Motor neuron (in vitro differentiated cells): Measurements from ENCODE around the gene STMN1. TPM values are rescaled to one million over a fixed set of nuclear protein-coding genes. Genes with fewer than 3 reads are reported as not detected.

Source experiments
- ATAC-seq, 8 experiments: fragments of 200-7000 bp; cut with Tn5 transposase; replicated peaks in 6 of 8; 2 replicates each; pipeline ENCODE4 v1.8.0; 2021; ENCODE audit warnings: mild to moderate bottlenecking in 8 of 8, moderate library complexity in 8 of 8
- H3K27ac ChIP-seq, 2 donors: fragments of 250-450 bp; sonication (Bioruptor Pico); 2 replicates each; pipeline ENCODE4 v1.9.0; 2021; ENCODE audit warnings: antibody characterized with exemption in 2 of 2, mild to moderate bottlenecking in 2 of 2, moderate library complexity in 1 of 2
- H3K4me1 ChIP-seq, 2 donors: fragments of 250-450 bp; sonication (Bioruptor Pico); replicated peaks in 1 of 2; 2 replicates each; pipeline ENCODE4 v1.6.1; 2021; ENCODE audit warnings: antibody characterized with exemption in 2 of 2, mild to moderate bottlenecking in 2 of 2, moderate library complexity in 1 of 2
- H3K4me3 ChIP-seq, 5 donors: fragments of 250-450 bp; sonication (Bioruptor Pico); 2 replicates each; pipeline ENCODE4 v1.9.0; 2021; ENCODE audit warnings: antibody characterized with exemption in 5 of 5, mild to moderate bottlenecking in 5 of 5, moderate library complexity in 4 of 5
- WGBS, 10 experiments: fragments of 450-650 bp; shearing (Covaris generic); methylation state at CpG; one replicate each; pipeline ENCODE4 v1.0.0; 2022; 5-methylcytosine and 5-hydroxymethylcytosine counted together
- in situ Hi-C, 9 experiments: fragments of 400-800 bp; cut with MboI; loops; one replicate each; pipeline ENCODE4 v1.15.0; 2021; ENCODE audit warnings: low sequenced_read_pairs in 9 of 9, low pct_unique_long_range_greater_than_20kb in 2 of 9; ENCODE audit not compliant: unreplicated experiment in 9 of 9
- total RNA-seq, 8 experiments: library from RNA; unstranded; fragments of 300-600 nt; gene quantifications; 2 replicates each; pipeline versions ENCODE4 v1.2.3 to v1.2.4, GENCODE V29; 2022

The STMN1 gene
- total RNA-seq, 8 experiments from 2014 or later = 11.5 to 1,830 (median 781) TPM

DNA sequence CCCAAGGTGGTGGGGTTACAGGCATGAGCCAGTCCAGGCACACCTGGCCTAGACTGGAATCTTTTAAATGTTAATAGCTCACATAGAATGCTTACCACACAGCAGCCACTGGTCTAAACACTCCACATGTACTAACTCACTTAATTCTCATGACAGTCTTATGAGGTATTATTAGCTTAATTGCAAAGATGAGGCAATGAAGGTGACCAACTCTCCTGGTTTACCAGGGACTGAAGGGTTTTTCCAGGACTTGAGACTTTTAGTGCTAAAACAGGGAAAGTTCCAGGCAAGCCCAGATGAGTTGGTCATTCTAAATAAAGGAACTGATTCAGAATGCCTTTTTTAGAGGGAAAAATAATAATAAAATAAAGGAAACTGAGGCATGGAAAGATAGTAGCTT is 7.0 kb upstream of the STMN1 start:
- Histone ChIP-seq H3K27ac (no peak overlapping the region), H3K4me3 (no peak overlapping the region), H3K4me1 (peaks cover 7 to 12% of the 10 kb centered on the region in 2 donors)
- in situ Hi-C loops = no loop called here
- no peak for ATAC-seq

- ATAC-seq = peak in 3 of 8 experiments; percentile 55 to 96 (median 95)
- Histone ChIP-seq H3K4me3 (no peak overlapping the region), H3K4me1 (peaks cover 11 to 15% of the 10 kb centered on the region in 2 donors), H3K27ac (no peak overlapping the region)
- WGBS, 10 experiments = 9 to 100% (median 83%) methylated on average over 1 to 5 of the region's 5 CpGs; no CpG with 5 or more reads in 1 of the 10 experiments
- in situ Hi-C loops = no loop called here
These were observed 6.0 kb upstream of the STMN1 start for GRCh38 chr1:25912076-25912831.

DNA sequence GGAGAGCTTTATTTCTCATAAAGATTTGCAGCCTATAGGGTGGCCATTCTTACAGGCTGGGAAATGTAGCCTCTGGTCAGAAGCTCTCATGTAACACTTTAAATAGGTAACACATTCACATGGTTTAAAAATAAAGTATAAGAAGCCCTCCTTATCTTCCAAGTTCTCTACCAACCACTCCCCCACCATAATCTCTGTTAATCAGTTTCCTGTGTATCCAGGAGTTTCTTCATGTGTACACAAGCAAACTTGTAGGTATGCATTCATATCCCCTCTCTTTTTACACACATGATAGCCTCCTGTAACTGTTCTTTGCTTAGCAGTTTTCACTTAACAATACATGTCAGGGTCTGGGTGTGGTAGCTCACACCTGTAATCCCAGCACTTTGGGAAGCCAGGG is 4.9 kb upstream of the STMN1 start:
- no peak for ATAC-seq
- Histone ChIP-seq H3K4me1 (peaks cover 19 to 23% of the 10 kb centered on the region in 2 donors), H3K4me3 (no peak overlapping the region), H3K27ac (no peak overlapping the region)
- in situ Hi-C loops = no loop called here

GRCh38 chr1:25909040-25909439 is 2.8 kb upstream of the STMN1 start:
- Histone ChIP-seq H3K4me3 (no peak overlapping the region), H3K27ac (no peak overlapping the region), H3K4me1 (peaks cover 19% of the 10 kb centered on the region in 2 donors)
- in situ Hi-C loops = no loop called here
- ATAC-seq = no peak
- WGBS, 10 experiments = 18 to 93% (median 76%) methylated on average over 1 to 10 of the region's 10 CpGs; no CpG with 5 or more reads in 3 of the 10 experiments

- WGBS, 10 experiments = 35 to 100% (median 91%) methylated on average over 1 of the region's 1 CpG; no CpG with 5 or more reads in 5 of the 10 experiments
- in situ Hi-C loops = no loop called here
- Histone ChIP-seq H3K4me3 (no peak overlapping the region), H3K4me1 (peaks cover 26 to 28% of the 10 kb centered on the region in 2 donors), H3K27ac (no peak overlapping the region)
- no peak for ATAC-seq
These were observed 1.9 kb upstream of the STMN1 start for GRCh38 chr1:25908161-25908560.

GRCh38 chr1:25907601-25908000 is 1.4 kb upstream of the STMN1 start:
- in situ Hi-C loops = no loop called here
- H3K4me1 ChIP-seq = peaks cover 31 to 32% of the 10 kb centered on the region in 2 donors

DNA sequence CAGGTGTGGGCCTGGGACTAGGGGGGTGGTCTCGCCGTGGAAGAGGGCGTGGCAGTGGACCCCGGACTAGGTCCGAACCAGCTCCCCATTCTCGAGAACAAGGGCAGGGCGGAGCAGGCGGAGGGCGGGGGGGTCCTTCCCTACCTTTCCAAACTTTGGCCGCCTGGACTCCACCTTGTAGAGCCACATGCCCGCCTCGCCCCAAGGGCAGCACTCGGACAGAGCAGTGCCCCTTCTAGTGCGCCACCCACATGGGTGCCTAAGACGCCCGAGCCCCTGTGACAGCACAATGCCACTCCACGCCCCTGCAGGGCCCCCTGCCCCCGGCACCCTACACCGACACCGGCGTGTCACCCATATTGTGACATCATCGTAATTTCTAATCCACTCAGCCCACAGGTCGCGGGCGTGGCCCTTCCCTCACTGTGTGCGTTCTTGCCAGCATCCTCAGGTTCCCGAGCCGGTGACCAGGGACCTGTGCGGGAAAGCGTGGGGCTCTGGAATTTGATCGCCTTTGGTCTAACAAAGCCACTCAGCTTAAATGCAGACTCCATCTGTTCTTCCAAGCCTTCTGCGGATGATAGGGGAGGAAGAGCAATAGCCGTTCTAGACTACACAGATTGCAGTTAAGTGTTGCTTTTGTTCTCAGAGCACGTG is 553 bp upstream of the STMN1 start:
- H3K27ac ChIP-seq = peak overlapping the region; percentile 78
- ATAC-seq = peak in 5 of 8 experiments; percentile 1 to 15 (median 4)
- in situ Hi-C loops = no loop called here

More at GRCh38 chr1:25907601-25908000, 1.4 kb upstream of the STMN1 start:
- Histone ChIP-seq H3K27ac (peak overlapping the region in 1 of 2 donors; percentile 78), H3K4me3 (no peak overlapping the region)
- WGBS, 10 experiments = 40 to 100% (median 92%) methylated on average over 1 to 6 of the region's 6 CpGs
- ATAC-seq = no peak

GRCh38 chr1:25904943-25905679 is 1.1 kb downstream of the STMN1 start:
- peak; percentile 68 to 85 (median 72) for ATAC-seq
- 0 to 1% (median 0%) methylated on average over 1 to 14 of the region's 34 CpGs; no CpG with 5 or more reads in 1 of the 10 experiments for WGBS, 10 experiments
- peaks cover 53 to 54% of the 10 kb centered on the region in 2 donors for H3K4me1 ChIP-seq
- peak overlapping the region; percentile 68 to 83 (median 75) for H3K4me3 ChIP-seq
- in situ Hi-C loops = no loop called here
- peak overlapping the region; percentile 87 to 89 for H3K27ac ChIP-seq

More for the DNA sequence above, 553 bp upstream of the STMN1 start:
- WGBS, 10 experiments = 10 to 100% (median 50%) methylated on average over 1 to 18 of the region's 34 CpGs; no CpG with 5 or more reads in 1 of the 10 experiments
- Histone ChIP-seq H3K4me3 (peak overlapping the region; percentile 68 to 83 (median 75)), H3K4me1 (peaks cover 36 to 37% of the 10 kb centered on the region in 2 donors)

- in situ Hi-C loops = no loop called here
- 0 to 74% (median 60%) methylated on average over 1 to 3 of the region's 3 CpGs; no CpG with 5 or more reads in 5 of the 10 experiments for WGBS, 10 experiments
- H3K27ac ChIP-seq = peak overlapping the region; percentile 87 to 89
- H3K4me1 ChIP-seq = peaks cover 64 to 65% of the 10 kb centered on the region in 2 donors
- peak overlapping the region; percentile 68 to 83 (median 75) for H3K4me3 ChIP-seq
- no peak for ATAC-seq
These were observed 2.2 kb downstream of the STMN1 start for GRCh38 chr1:25903986-25904385.

DNA sequence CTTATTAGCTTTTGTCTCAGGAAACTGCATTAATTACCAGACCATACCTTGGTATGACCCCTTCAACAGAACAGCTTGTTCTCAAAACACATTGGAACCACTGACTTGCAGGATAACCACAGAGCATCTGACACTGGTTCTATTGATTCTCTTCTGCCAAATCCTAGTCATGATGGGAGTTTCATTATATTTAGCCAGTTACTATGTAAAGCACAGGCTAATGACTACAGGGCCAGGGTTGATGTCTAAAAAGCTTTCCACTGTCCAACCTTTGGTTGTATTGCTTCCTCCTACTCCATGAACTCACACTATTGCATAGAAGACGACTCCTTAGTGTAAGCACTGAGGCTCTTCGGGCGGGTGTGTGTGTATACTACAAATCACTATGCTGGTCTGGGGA is 3.8 kb downstream of the STMN1 start:
- Histone ChIP-seq H3K4me1 (peaks cover 67 to 68% of the 10 kb centered on the region in 2 donors), H3K27ac (no peak overlapping the region), H3K4me3 (peak overlapping the region in 1 of 5 donors; percentile 7)
- no peak for ATAC-seq
- 48 to 100% (median 92%) methylated on average over 1 to 3 of the region's 3 CpGs; no CpG with 5 or more reads in 2 of the 10 experiments for WGBS, 10 experiments
- in situ Hi-C loops = no loop called here

- H3K27ac ChIP-seq = peak overlapping the region; percentile 78 to 82
- 0 to 80% (median 10%) methylated on average over 1 to 5 of the region's 5 CpGs; no CpG with 5 or more reads in 2 of the 10 experiments for whole genome bisulfite sequencing, 10 experiments
- ATAC-seq = peak in 5 of 8 experiments; percentile 29 to 68 (median 62)
- in situ Hi-C loops = no loop called here
- H3K4me3 ChIP-seq = no peak overlapping the region
- H3K4me1 ChIP-seq = peaks cover 65 to 66% of the 10 kb centered on the region in 2 donors
These were observed 6.0 kb downstream of the STMN1 start for GRCh38 chr1:25900219-25900618.

- Histone ChIP-seq H3K4me1 (peaks cover 66 to 68% of the 10 kb centered on the region in 2 donors), H3K27ac (peak overlapping the region; percentile 78 to 82), H3K4me3 (no peak overlapping the region)
- in situ Hi-C loops = loop anchor here in 7 of 9 experiments (5.0 to 25.0 kb wide), 5 partner anchors 85 to 105 kb away; partner anchors contain the start of gene PAFAH2 (in 4 of the 7)
- 26 to 100% (median 62%) methylated on average over 1 to 6 of the region's 6 CpGs for WGBS, 10 experiments
- ATAC-seq = peak in 6 of 8 experiments; percentile 12 to 65 (median 29)
These were observed 6.4 kb downstream of the STMN1 start for GRCh38 chr1:25899792-25900191.
